Fibroblast of the aortic adventitia (primary cell): ENCODE data around the gene HS2ST1. TPM values are rescaled to one million over a fixed set of nuclear protein-coding genes. Genes with fewer than 3 reads are reported as not detected.

Source experiments
- DNase-seq: peaks from one replicate; pipeline ENCODE4 v3.0.0-alpha.2; 2010; ENCODE audit warnings: low read depth
- H3K4me3 ChIP-seq: 2 replicates; pipeline ENCODE4 v1.5.1; 2011; ENCODE audit warnings: low read depth, mild to moderate bottlenecking, control low read depth, low read length, moderate library complexity
- CTCF ChIP-seq: IDR thresholded peaks from 2 replicates; pipeline ENCODE4 v1.5.1; 2011; ENCODE audit warnings: mild to moderate bottlenecking, low read length, control low read depth, inconsistent platforms; ENCODE audit not compliant: insufficient read depth
- total RNA-seq: library from RNA; depleted of rRNA; stranded (reverse); fragments of >200 nt; gene quantifications from 2 replicates; pipeline ENCODE4 v1.2.3, GENCODE V29; 2012; ENCODE audit warnings: low replicate concordance

HS2ST1 gene
- total RNA-seq, 1 donor, result 51.0 TPM

GRCh38 chr1:86992861-86993260, 78.4 kb downstream of the HS2ST1 start:
- H3K4me3 ChIP-seq, result no peak overlapping the region
- TF ChIP-seq CTCF, result no peak
- no peak for DNase-seq

DNA sequence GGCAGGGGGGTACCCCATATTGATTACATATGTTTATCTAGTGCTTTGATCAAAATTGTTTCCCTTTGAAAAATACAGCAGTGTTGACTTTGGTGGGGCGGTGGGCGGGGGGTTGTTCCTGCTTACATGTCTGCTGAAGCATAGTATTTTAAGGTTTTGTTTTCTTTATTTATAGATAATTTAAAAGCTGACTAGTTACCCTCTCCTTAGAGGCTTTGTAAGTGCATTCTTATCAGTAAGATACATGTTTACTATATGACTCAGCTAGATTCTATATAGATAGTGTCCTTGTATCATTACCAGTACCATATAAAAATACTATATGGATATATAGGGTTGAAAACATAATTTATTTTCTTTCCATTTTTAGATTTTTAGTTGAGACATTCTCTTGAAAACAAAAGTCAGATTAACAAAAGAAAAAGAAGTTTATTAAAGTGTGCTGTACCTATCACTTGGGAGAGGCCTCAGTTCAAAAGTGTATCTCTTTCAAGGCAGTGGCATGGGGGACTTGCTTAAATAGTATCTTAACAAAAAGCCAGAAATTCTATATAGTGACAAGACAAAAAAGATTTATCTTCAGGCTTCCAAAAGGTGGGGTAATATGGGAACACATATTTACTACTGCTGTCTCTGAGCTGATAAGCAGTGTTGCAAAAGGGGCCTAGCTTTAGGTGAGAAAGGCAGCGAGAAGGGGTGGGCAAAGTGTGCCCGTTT, 79.0 kb downstream of the HS2ST1 start:
- no peak for TF ChIP-seq CTCF
- DNase-seq, result no peak
- H3K4me3 ChIP-seq, result no peak overlapping the region

- DNase-seq, result no peak
- no peak for TF ChIP-seq CTCF
- H3K4me3 ChIP-seq, result no peak overlapping the region
These were observed 79.6 kb downstream of the HS2ST1 start for GRCh38 chr1:86994061-86994460.

- DNase-seq, result no peak
- TF ChIP-seq CTCF, result no peak
- no peak overlapping the region for H3K4me3 ChIP-seq
These were observed 83.1 kb downstream of the HS2ST1 start for GRCh38 chr1:86997538-86997937.

- TF ChIP-seq CTCF, result no peak
These were observed 83.8 kb downstream of the HS2ST1 start for GRCh38 chr1:86998280-86998679.

DNA sequence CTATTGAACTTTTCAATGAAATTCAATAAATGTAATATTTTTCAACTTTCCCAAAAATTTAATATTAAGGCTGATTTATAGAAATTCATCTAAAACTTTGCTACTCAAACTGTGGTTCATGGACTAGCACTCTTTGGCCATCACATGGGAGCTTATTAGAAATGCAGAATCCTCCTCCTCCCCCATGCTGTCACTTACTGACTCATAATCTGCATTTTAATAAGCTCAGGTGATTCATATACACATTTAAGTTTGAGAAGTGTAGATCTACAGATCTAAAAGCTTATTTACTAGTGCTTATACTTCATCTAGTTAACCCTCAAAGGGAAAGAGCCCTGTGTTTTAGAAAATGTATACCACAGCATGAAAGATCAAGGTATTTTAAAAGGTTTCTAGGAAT, 84.3 kb downstream of the HS2ST1 start:
- H3K4me3 ChIP-seq, result no peak overlapping the region
- DNase-seq, result no peak
- no peak for TF ChIP-seq CTCF

More at GRCh38 chr1:86998280-86998679, 83.8 kb downstream of the HS2ST1 start:
- no peak for DNase-seq
- no peak overlapping the region for H3K4me3 ChIP-seq

DNA sequence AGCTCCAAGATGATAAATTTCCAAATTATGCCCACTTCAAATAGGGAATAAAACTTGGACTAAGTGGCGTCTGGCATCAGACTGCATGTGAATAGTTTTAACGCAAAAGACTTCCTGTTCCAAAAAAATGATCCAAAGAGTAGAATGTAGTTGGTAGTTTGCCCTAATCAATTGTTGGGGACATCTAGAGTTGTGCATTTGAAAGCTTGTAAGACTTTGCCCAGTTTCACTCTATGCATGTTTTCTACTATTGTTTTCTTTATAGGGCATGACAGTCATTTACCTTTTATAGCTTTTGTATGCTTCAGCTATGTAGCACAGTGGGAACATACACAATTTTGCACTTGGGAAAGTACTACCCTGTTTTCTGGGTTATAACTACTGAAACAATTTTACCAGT, 86.0 kb downstream of the HS2ST1 start:
- no peak overlapping the region for H3K4me3 ChIP-seq
- no peak for TF ChIP-seq CTCF
- DNase-seq, result no peak
